GM21360 (cell line): ENCODE measurements around the gene SEC63.
"Not testable (repeated sequence)": the region's sequence is repeated elsewhere in the genome, so short reads cannot be mapped to it uniquely, and the experiment has no call there.

Experiments used
- ATAC-seq: cut with Tn5 transposase; IDR thresholded peaks from one replicate; pipeline ENCODE4 v1.9.1; 2021; ENCODE audit warnings: mild to moderate bottlenecking, moderate library complexity; ENCODE audit not compliant: unreplicated experiment

Gene SEC63

GRCh38 chr6:107976155-107976783 is 18.3 kb upstream of the SEC63 start:
- no peak for ATAC-seq

- ATAC-seq, result no peak
Observed at GRCh38 chr6:107973594-107973993, 15.6 kb upstream of the SEC63 start.

- ATAC-seq, result no peak
Observed at GRCh38 chr6:107972413-107973096, 14.5 kb upstream of the SEC63 start.

GRCh38 chr6:107971181-107971580 is 13.2 kb upstream of the SEC63 start:
- no peak for ATAC-seq

- no peak for ATAC-seq
Observed at GRCh38 chr6:107970255-107970654, 12.2 kb upstream of the SEC63 start.

- ATAC-seq, result no peak
Observed at GRCh38 chr6:107968081-107968480, 10.1 kb upstream of the SEC63 start.

GRCh38 chr6:107965746-107966145 is 7.7 kb upstream of the SEC63 start:
- no peak for ATAC-seq

- ATAC-seq, result no peak
Observed at GRCh38 chr6:107962723-107963122, 4.7 kb upstream of the SEC63 start.

GRCh38 chr6:107959392-107959791 is 1.4 kb upstream of the SEC63 start:
- ATAC-seq, result no peak

- ATAC-seq, result not testable (repeated sequence)
Observed at GRCh38 chr6:107958689-107959362, 818 bp upstream of the SEC63 start.

GRCh38 chr6:107957308-107957908 is 600 bp downstream of the SEC63 start:
- ATAC-seq, result peak; percentile 16

- ATAC-seq, result no peak
Observed at GRCh38 chr6:107956586-107957307, 1.3 kb downstream of the SEC63 start.

- no peak for ATAC-seq
Observed at GRCh38 chr6:107956181-107956580, 1.8 kb downstream of the SEC63 start.

GRCh38 chr6:107953858-107954414 is 4.1 kb downstream of the SEC63 start:
- ATAC-seq, result not testable (repeated sequence)

GRCh38 chr6:107943626-107944439 is 14.2 kb downstream of the SEC63 start:
- ATAC-seq, result no peak

- no peak for ATAC-seq
Observed at GRCh38 chr6:107942142-107942541, 15.9 kb downstream of the SEC63 start.

- no peak for ATAC-seq
Observed at GRCh38 chr6:107941627-107942026, 16.4 kb downstream of the SEC63 start.

GRCh38 chr6:107941199-107941598 is 16.8 kb downstream of the SEC63 start:
- ATAC-seq, result no peak

GRCh38 chr6:107936910-107937292 is 21.1 kb downstream of the SEC63 start:
- ATAC-seq, result not testable (repeated sequence)
